Measurements from ENCODE around the gene ABLIM1.

ABLIM1 gene

DNA sequence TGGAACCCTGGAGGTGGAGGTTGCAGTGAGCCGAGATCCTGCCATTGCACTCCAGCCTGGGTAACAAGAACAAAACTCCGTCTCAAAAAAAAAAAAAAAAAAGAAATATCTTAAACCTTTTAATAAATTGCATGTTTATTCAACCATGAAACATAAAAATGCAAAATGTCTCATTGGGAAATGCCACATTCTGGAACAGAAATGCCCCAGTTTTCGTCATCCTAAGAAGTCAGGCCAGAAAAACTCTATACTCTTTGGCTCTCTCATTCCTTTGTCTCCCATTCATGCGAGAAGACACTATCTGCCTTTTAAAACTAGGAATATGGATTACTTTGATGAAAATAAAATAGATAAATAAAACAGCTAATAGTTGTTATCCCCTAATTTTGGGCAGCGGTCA lies 21.5 kb upstream of the ABLIM1 start:
- DNase-seq: no peak

DNA sequence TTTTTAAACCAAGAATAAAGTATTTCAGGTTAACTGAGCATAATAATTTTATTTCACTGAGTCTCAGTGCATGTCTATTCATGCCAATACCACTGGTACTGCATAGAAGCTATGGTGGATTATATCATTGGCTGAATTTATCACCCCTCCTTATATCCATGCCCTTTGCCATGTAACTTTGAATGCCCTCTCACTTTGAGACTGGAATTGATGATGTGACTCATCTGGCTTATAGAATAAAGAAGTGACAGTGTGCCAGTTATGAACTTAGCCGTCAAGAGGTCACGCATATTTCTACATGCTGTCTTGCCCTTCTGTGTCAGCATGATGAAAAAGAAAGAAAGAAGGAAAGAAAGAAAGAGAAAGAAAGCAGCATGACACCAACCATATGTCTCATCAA lies 20.7 kb upstream of the ABLIM1 start:
- no peak for DNase-seq

DNA sequence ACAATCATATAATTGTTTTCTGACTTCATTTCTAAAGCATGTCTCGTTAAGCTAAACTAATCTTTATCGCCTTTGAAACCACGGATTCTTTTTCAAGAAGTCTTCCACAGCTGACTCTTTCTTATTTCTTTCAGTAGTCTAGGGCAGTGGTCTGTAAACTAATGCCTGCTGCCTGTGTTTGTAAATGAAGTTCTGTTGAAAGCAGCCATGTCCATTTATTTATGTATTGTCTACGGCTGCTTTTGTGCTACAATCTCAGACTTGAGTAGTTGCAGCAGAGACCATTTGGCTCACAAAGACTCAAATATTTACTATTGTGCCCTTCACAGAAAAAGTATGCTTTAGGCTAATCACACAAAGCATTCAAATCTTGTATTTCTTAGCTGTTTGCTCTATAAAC lies 20.3 kb upstream of the ABLIM1 start:
- no peak for DNase-seq

DNA sequence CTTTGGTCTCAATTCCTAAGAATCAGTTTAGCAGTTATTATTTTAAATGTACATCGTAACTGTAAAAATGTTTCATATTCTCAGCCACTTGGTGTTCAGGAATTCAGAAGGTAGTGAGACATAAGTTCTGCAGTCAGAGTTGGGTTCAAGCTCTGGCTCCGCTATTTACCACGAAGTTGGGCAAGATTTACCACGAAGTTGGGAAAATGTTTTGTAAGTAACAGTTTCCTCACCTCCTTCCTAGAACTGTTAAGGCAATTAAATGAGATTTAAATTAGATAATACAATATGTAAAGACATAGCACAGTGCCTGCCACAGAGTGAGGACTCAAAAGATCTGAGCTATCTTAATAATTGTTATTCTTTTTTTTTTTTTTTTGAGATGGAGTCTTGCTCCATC lies 16.3 kb upstream of the ABLIM1 start:
- DNase-seq: no peak

DNA sequence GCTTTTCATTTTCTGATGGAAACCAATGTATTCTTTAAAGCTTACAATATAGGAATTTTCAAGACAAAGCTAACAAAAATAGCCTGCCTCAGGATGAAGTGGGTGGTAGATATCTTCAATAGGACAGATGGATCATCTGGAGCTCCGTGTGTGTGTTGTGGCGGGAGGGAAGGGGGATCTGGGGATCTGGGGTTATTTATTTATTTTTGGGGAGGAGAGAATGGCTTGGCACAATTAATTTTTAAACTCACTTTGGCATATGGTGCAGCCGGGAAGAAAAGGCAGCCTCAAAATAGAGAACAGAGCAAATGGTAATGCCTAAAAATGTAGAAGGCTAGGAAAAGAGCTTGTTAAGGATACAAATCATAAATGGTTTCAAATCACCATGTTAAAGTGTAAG lies 11.6 kb upstream of the ABLIM1 start:
- no peak for DNase-seq

DNA sequence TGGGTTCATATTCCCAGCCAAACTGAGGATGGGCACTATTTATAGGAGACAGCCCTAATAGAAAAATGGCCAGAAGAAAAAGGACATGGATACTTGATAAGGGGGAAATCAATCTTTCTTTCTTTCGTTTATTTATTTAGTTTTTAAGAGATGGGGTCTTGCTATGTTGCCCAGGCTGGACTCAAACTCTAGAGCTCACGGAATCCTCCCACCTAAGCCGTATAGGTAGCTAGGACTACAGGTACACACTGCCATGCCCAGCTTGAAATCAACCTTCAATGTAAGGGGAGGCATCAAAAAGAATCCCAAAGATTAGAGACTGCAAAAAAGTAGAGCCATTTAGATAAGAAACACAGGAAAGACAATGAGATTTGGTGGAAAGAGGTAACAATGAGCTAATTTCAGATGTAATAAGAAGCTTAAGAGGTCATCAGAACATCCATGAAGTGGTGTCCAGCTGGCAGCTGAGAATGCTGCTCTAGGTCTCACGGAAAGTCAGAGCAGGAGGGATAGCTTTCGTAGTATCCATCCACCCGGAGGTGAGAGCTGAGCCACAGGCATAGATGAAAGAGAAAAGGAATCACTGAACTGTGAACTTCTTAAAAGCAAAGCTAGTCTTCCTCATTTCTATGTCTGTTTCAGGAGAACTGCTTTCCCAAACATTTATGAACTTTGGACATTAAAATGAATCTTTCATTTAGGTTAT lies 10.5 kb upstream of the ABLIM1 start:
- no peak for DNase-seq

DNA sequence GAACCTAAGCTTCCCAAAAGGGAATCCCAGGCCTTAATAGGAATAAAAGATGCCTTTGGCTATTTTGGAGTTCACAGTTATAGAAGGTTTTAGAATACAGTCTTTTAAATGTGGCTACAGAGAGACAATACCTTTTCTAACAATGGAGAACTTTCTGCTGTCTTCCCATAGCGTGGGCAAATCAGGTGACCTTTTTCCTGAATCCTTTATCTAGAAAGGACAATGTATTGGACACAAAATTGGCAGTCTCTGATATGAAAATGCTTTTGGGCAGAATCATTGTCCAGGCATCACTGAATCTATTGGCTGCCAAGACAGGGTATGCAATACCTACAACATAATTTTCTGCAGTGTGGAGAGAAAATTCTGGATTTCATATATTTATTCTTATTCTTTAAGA lies 7.8 kb upstream of the ABLIM1 start:
- no peak for DNase-seq

DNA sequence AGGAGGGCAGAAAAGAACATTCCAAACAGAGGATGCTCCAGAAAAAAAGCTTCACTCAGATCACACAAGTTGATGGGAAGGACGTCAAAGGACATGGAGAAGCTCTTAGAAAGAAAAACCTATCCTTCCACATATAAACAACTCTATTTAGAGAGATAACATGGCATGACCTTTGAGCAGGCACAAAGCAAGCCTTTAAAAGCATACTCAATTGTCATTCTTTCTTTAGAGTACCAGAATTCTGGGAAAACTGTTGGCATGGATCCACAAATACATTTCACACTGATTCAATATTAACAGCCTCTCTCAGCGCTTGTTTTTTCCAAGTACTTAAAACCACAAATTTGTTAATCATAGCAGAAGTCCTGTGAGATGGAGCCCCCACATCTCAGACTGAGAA lies 7.3 kb upstream of the ABLIM1 start:
- DNase-seq: no peak

DNA sequence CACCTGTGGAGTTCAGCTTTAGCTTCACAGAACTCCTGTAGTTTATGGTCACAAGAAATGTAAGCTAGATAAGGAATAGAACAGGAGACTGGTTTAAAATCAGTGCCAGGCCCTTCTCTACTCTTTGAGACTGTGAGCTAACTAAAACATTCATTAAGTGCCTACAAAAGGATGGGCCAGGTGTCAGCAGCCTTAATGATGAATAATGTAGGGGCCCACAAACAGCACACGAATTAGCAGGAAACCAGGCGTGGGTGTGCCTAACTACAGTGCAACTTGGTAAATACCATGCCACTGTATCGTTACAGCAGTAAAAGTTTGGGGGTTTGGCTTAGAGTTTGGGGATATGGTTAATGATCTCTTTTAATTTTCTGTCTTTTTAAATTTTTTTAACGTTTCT lies 6.1 kb upstream of the ABLIM1 start:
- DNase-seq: no peak

DNA sequence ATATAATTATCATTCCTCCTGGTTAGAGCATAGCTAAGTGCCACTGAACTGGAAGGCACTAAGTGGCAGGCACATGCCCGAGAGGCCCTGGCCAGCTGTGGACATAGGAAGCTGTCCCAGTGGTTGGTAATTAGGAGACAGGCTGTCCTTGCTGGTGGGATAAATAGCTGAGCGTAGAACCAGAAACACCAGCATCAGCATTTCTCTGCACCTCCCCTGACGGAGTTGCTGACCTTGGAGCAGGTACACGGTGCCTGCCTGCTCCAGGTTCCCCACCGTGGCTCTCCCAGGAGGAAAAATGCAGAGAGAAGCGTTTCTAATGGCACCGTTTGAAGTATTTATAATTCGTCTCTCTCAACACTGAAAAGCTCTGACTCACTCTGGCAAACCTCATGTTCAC lies 5.6 kb upstream of the ABLIM1 start:
- no peak for DNase-seq

DNA sequence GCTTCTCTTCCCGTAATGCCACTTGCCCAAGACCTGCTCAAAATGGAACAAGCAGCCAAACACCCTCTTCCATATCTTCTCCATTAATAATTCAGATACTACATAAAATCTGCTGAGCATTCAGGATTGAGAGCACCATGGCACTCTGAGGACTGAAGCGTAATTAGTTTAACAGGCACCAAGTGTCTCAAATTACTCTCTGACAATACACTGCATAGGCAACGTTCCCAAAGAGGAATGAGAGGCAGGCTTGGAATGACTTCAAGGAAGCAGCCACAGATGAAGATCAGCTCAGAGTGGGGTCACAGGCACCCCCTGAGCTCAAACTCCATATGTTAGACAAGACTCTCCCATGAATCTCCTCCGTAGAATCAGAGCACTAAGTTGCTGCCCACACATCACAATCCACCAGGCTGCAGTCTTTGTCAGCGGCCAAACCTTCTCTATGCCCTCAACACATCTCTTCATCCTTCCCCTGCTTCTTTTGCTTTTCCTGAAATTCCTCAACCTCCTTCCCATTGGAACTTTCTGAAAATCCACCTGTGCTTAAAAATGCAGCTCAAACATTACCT lies 4.7 kb upstream of the ABLIM1 start:
- DNase-seq: no peak

DNA sequence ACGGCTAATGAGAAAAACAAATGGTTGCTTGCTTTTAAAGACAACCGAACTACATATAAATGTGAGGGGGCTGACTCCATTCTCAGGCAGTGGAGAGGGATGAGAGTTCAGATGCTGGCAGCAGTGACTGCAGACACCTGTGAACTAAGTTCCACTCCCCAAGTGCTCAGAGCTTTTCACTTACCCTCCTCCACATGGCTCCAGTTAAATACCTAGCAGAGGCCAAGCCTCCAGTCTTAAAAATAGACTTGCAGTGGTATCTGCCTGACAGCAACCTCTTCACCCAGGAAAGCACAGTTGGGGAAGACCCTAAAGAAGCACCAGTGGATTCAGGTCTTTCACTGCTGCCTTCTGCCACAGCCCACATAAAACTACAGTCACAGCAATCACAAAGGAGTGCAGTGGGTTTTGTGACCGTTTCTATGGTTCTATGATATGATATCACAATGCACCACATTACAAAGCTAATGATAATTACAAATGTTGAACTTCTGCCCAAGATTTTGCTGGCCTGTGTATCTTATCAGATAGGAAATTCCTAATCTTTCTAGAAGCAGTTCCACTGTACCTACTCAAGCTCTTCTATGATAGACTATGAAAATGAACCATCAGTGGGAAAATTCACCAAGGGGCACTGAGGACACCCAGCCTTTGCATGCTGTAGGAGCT lies 3.3 kb upstream of the ABLIM1 start:
- DNase-seq: no peak

DNA sequence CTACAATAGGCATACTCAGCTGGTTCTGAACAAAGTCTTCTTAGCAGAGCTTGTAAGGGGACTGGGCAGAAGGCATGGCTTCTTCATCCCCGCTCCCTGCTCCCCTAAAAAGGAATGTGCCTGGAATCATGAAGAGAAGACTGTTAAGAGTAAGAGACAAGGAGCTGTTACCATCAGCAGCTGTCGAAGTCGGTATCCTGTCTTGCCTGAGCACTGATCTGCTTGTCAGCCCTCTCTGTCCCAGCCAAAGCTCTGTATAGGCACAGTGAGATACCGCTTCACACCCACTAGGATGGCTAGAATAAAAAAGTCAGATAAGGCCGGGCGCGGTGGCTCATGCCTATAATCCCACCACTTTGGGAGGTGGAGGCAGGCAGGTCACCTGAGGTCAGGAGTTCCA lies 2.4 kb downstream of the ABLIM1 start:
- DNase-seq: no peak

DNA sequence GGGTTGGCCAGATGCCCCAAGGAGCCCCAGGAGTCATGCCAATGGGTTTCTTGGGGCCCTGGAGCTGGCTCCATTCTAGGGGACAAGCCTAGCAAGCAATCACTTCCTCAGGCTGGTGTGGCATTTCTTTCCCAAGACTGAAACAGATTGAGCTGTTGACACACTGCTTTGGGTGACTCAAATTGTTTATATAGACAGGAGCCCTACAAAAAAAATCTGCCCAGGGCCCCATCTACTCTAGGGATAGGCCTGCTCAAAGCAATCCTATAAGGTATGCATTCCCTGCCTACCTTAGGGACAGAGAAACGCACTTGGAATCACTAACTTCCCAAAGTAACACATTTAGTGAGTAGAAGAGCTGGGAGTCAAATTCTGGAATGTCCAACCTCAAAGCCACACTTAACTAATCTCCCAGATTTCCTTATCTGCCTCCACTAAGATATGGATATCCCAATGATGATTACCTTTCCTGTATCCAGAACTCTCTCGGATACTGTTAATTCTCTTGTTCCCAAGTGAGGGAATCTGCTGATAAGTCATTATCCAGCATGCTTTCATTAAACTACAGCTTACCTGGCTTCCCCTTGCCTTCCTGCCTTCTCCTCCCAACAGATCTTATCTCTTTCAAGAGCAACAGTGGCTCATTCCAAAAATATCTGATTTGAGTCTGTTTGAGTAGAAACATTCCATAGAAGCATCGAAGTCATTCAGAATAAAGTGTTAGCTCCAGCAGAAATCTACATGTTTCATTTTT lies 3.1 kb downstream of the ABLIM1 start:
- no peak for DNase-seq

DNA sequence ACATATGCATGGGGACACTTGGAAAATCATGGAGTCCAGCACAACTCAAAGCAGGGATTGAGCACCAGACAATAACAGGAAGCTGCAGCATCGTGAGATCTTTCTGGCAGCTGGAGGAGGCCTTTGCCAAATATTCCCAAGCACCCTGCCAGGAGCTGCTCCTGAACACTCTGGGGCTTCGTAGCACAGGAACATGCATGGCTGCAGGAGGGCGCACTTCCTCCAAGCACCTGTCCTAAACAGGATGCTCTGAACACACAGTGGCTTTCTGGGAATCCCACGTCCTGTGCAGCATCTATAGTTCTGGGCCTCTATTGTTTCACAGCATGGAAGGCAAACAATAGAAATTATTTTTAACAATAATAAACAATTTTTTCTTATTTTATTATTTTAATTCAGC lies 4.1 kb downstream of the ABLIM1 start:
- DNase-seq: no peak

DNA sequence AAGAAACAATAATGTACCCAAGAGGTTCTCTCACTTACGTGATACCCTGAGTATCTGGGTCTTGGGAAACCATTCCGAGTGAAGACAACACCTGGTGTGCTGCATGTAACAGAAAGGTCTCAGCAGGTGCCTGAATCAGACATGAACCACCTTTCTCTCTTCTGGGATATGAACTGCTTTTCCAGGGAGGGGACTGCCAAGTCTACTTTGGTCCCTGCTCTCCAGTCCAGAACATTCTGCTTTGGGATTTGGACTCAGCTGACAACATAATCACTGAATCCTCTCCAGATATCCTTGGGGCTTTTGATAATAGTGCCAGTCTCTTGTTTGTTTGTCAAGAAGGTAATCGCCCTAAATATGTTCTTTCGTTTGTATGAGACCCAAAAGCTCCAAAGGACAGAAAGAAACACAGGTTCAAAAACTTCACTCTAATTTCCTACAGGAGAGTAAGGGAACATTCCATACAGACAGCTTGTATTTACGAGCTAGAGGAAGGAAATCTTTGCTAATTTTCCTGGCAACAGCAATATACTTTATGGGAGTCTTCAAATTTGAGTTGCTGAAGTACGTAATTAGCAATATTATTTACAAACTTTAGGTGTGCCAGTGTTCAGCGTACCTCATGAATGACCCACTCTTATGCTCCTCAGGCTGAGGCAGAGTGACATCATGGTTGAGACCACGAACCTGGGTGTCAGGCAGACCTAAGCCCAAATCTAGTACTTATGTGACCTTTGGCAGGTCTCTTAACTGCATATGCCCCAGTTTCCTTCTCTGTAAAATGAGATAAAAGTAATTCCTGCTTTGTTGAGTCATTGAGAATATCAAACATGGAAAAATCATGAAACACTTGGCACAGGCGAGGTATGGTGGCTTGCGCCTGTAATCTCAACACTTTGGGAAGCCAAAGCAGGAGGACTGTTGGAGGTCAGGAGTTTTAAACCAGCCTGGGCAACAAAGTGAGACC lies 5.4 kb downstream of the ABLIM1 start:
- no peak for DNase-seq

DNA sequence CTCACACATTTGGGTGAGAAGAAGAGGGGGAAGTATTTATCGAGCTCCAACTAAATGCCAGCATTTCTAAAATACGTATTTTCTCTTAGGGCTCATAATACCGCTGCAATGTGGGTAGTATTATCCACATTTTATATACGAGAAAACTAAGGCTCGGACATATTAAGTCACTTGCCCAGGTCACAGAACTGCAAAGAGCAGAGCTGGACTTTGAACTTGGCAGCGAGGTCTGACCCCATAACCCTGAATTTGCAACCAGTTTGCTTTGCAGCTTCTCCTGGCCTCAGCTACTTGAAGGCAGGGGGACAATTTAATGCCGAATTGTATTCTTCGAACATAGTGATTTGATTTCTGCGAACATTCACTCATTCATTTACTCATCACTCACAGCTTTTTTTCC lies 7.2 kb downstream of the ABLIM1 start:
- no peak for DNase-seq

DNA sequence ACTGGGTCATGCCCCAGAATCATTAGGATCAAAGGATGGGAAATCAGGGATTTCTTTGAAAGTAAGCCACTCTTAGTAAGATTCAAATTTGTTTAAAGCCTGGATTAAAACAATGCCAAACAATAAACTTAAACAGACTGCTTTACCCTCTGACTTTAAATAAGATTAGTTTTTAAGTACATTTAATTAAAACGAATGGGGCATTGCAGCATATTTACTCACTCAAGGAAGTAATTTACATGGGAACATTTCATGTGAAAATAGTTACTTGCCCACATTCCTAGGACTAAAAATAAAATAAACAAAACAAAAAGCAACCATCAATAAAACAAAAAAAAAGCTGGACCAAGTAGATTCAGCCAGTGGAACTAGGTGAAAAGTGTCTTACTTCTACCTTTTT lies 7.8 kb downstream of the ABLIM1 start:
- no peak for DNase-seq

DNA sequence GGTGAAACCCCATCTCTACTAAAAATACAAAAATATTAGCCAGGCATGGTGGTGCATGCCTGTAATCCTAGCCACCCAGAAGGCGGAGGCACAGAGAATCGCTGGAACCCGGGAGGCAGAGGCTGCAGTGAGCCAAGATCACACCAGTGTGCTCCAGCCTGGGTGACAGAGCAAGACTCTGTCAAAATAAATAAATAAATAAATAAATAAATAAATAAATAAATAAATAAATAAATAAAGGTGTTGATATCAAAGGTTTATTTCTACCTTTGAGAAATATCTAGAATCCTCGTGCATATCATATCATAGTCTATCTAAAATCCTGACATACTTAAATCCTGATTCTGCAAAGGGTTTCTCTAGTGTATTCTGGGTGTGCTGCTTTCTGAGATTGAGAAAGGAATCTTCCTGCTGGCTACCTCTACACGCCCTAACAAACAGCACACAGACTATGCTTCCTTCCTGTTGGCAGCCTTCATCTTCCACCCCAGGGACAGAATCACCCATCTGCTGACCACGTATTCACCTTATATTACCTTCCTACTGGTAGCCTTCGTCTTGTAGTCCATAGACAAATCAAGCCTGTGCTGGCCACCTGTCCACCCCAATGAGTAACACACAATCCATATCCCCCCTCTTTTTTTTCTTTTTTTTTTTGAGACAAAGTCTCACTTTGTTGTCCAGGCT lies 8.7 kb downstream of the ABLIM1 start:
- DNase-seq: no peak

DNA sequence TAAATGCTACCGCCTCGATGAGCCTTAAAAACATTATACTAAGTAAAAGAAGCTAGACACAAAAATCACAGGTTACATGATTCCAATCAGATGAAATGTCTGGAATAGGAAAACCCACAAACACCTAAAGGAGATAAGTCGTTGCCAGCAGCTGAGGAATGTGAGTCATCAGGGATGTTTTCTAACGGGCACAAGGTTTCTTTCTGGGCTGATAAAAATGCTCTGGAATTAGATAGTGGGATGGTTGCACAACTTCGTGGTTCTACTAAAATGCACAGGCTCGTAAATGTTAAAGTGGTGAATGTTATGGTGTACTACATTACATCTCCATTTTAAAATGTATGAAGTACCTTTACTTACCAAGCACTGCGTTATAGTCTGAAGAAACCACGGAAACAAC lies 9.7 kb downstream of the ABLIM1 start:
- DNase-seq: no peak

DNA sequence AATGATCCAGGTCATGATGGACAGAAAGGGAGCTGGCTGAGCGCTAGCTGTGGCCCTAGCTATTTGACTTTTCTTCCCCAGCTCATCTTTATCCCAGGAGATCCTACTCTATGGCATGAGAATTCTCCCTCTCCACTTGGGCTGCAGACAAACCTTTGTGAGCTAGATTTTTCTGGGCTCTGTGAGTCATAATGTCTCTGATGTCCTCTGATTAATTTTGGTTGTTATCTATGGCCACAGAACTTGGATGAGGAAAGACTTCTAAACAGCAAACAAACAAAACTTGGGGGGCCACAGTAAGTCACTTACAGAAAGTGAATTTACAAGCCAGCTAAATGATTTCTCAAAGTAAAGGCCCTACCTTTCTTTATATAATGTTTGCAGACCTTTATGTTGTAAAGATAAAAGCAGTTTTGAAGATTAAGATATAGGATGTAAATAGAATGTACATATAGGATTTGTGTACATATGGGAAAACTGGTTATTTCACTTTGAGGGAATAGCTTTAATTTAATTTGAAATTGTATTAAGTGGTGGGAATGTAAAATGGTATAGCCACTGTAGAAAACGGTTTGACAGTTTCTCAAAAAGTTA lies 10.4 kb downstream of the ABLIM1 start:
- no peak for DNase-seq

DNA sequence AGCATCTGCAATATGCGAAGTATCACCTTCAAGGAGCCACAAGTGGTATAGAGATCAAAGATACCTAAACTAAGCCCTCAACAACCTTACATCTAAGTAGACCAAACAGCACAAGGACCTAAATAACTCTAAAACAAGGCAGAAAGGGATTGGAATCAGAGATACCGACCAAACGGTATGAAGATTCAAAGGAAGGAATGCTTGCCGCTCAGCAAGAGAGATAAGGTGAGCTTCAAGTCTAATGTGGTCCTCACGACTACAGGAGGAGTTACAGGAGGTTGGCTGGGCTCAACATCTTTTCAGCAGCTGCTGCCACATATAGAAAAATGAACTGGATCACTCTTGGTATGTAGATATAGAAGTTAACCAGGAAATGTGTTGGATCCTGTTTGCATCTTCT lies 11.6 kb downstream of the ABLIM1 start:
- DNase-seq: no peak
